ENCODE measurements around the gene ZNF48.

ZNF48 gene

GRCh38 chr16:30358990-30359870 is 36.0 kb upstream of the ZNF48 start:
- DNase-seq: no peak

- DNase-seq: no peak
Observed at GRCh38 chr16:30359871-30360170, 35.4 kb upstream of the ZNF48 start.

GRCh38 chr16:30361180-30361579 is 34.0 kb upstream of the ZNF48 start:
- DNase-seq: no peak

- DNase-seq: no peak
Observed at GRCh38 chr16:30365200-30365599, 30.0 kb upstream of the ZNF48 start.

GRCh38 chr16:30366511-30366910 is 28.7 kb upstream of the ZNF48 start:
- no peak for DNase-seq

- DNase-seq: no peak
Observed at GRCh38 chr16:30367349-30368009, 27.7 kb upstream of the ZNF48 start.

GRCh38 chr16:30368122-30368791 is 27.0 kb upstream of the ZNF48 start:
- DNase-seq: no peak

- no peak for DNase-seq
Observed at GRCh38 chr16:30368792-30369090, 26.5 kb upstream of the ZNF48 start.

GRCh38 chr16:30369091-30369937 is 25.9 kb upstream of the ZNF48 start:
- no peak for DNase-seq

GRCh38 chr16:30369938-30370455 is 25.2 kb upstream of the ZNF48 start:
- DNase-seq: no peak

- DNase-seq: peak; percentile 100
Observed at GRCh38 chr16:30370456-30371247, 24.6 kb upstream of the ZNF48 start, which contains the start of gene TBC1D10B. TSS of gene TBC1D10B (minus strand) at chr16:30370494. CDS start at chr16:30370183, 311 bp downstream.

GRCh38 chr16:30371248-30371816 is 23.9 kb upstream of the ZNF48 start:
- no peak for DNase-seq

- no peak for DNase-seq
Observed at GRCh38 chr16:30372038-30372712, 23.0 kb upstream of the ZNF48 start.

- DNase-seq: no peak
Observed at GRCh38 chr16:30372725-30373124, 22.5 kb upstream of the ZNF48 start.

GRCh38 chr16:30374538-30374937 is 20.7 kb upstream of the ZNF48 start, which contains the start of gene MYL11:
TSS of gene MYL11 (plus strand) at chr16:30374802. CDS start at chr16:30374858, 56 bp downstream.
- no peak for DNase-seq

GRCh38 chr16:30375864-30376263 is 19.4 kb upstream of the ZNF48 start:
- DNase-seq: no peak

GRCh38 chr16:30376461-30376902 is 18.7 kb upstream of the ZNF48 start:
- no peak for DNase-seq

GRCh38 chr16:30377050-30377811 is 18.0 kb upstream of the ZNF48 start:
- DNase-seq: no peak

- peak; percentile 68 for DNase-seq
Observed at GRCh38 chr16:30377812-30378235, 17.4 kb upstream of the ZNF48 start.
